OCI-LY7 (cell line): ENCODE data around the gene SNRPD3.

Experiments
- CTCF ChIP-seq: fragments of 200-600 bp; sonication (generic); conservative IDR thresholded peaks from 2 replicates; pipeline ENCODE4 v1.5.1; 2014; ENCODE audit warnings: mild to moderate bottlenecking, antibody characterized with exemption, low read length, moderate library complexity, mixed read lengths
- EZH2phosphoT487 ChIP-seq: fragments of 200-600 bp; sonication (generic); IDR thresholded peaks from 2 replicates; pipeline ENCODE4 v1.6.1; 2018; ENCODE audit warnings: low read depth, borderline replicate concordance, mild to moderate bottlenecking, mixed run types, antibody characterized with exemption, low read length, moderate library complexity, mixed read lengths

GRCh38 chr22:24529898-24530297, 25.9 kb upstream of the SNRPD3 start:
- TF ChIP-seq CTCF (no peak), EZH2phosphoT487 (no peak)
